Measurements from ENCODE around the gene ELOVL4. TPM values are rescaled to one million over a fixed set of nuclear protein-coding genes. Genes with fewer than 3 reads are reported as not detected.

The ELOVL4 gene
- total and polyA plus RNA-seq, 12 donors: 0.11 to 2.1 (median 0.52) TPM; not detected in 1

- no peak overlapping the region for H3K4me3 ChIP-seq
- no peak overlapping the region for H3K27ac ChIP-seq
- 60 to 82% (median 74%) methylated on average over 2 of the region's 2 CpGs for WGBS, 4 donors
- H3K36me3 ChIP-seq (replicated peaks in 1 of 2): no peaks in the 10 kb centered on the region
- no peak for DNase-seq
- no peaks in the 10 kb centered on the region for H3K9me3 ChIP-seq (replicated peaks in 1 of 3)
- H3K27me3 ChIP-seq: no peaks in the 10 kb centered on the region
- TF ChIP-seq CTCF (IDR thresholded peaks at IDR 0.05) (no peak), POLR2A (IDR thresholded peaks at IDR 0.05) (no peak)
- intact Hi-C loops (cut with DNase I): no loop called here
- no peaks in the 10 kb centered on the region for H3K4me1 ChIP-seq (replicated peaks in 1 of 2)
Measured at GRCh38 chr6:79872986-79873385, 74.4 kb downstream of the ELOVL4 start.

- no peaks in the 10 kb centered on the region for H3K27me3 ChIP-seq
- 48 to 78% (median 68%) methylated on average over 2 of the region's 2 CpGs for WGBS, 4 donors
- intact Hi-C loops (cut with DNase I): no loop called here
- H3K9me3 ChIP-seq (replicated peaks in 1 of 3): no peaks in the 10 kb centered on the region
- no peak for TF ChIP-seq POLR2A (IDR thresholded peaks at IDR 0.05)
- TF ChIP-seq CTCF (IDR thresholded peaks at IDR 0.05): no peak
- H3K27ac ChIP-seq: no peak overlapping the region
- no peak for DNase-seq
- no peaks in the 10 kb centered on the region for H3K36me3 ChIP-seq (replicated peaks in 1 of 2)
- H3K4me1 ChIP-seq (replicated peaks in 1 of 2): no peaks in the 10 kb centered on the region
- H3K4me3 ChIP-seq: no peak overlapping the region
Measured at GRCh38 chr6:79872303-79872702, 75.0 kb downstream of the ELOVL4 start.

GRCh38 chr6:79869600-79870084 is 77.7 kb downstream of the ELOVL4 start:
- Histone ChIP-seq H3K27ac (no peak overlapping the region), H3K27me3 (no peaks in the 10 kb centered on the region), H3K9me3 (replicated peaks in 1 of 3) (no peaks in the 10 kb centered on the region), H3K4me1 (replicated peaks in 1 of 2) (no peaks in the 10 kb centered on the region), H3K36me3 (replicated peaks in 1 of 2) (no peaks in the 10 kb centered on the region), H3K4me3 (peak overlapping the region in 1 of 4 donors; percentile 34)
- peak; percentile 64 to 86 (median 79) for DNase-seq
- TF ChIP-seq POLR2A (IDR thresholded peaks at IDR 0.05) (no peak), CTCF (IDR thresholded peaks at IDR 0.05) (peak; percentile 64 to 92 (median 79))
- intact Hi-C loops (cut with DNase I): loop anchor here in 1 of 2 donors (5.0 kb wide), 1 partner anchor 92 kb away; no protein-coding TSS in a partner anchor
- 0 to 2% (median 1%) methylated on average over 11 to 20 of the region's 20 CpGs for WGBS, 4 donors

- Histone ChIP-seq H3K4me1 (replicated peaks in 1 of 2) (no peaks in the 10 kb centered on the region), H3K9me3 (replicated peaks in 1 of 3) (no peaks in the 10 kb centered on the region), H3K36me3 (replicated peaks in 1 of 2) (no peaks in the 10 kb centered on the region), H3K4me3 (no peak overlapping the region), H3K27ac (no peak overlapping the region), H3K27me3 (no peaks in the 10 kb centered on the region)
- no peak for DNase-seq
- intact Hi-C loops (cut with DNase I): loop anchor here in 1 of 2 donors (5.0 kb wide), 1 partner anchor 92 kb away; no protein-coding TSS in a partner anchor
- WGBS, 4 donors: 53 to 62% (median 59%) methylated on average over 6 of the region's 6 CpGs
- TF ChIP-seq CTCF (IDR thresholded peaks at IDR 0.05) (no peak), POLR2A (IDR thresholded peaks at IDR 0.05) (no peak)
Measured at GRCh38 chr6:79869184-79869583, 78.2 kb downstream of the ELOVL4 start.

Measured in adrenal gland (tissue), 12 donors.